ENCODE data around the gene CNTNAP2. TPM values are rescaled to one million over a fixed set of nuclear protein-coding genes. Genes with fewer than 3 reads are reported as not detected.

CNTNAP2 gene
- polyA plus RNA-seq, 2 donors: 0.41 to 0.48 TPM

DNA sequence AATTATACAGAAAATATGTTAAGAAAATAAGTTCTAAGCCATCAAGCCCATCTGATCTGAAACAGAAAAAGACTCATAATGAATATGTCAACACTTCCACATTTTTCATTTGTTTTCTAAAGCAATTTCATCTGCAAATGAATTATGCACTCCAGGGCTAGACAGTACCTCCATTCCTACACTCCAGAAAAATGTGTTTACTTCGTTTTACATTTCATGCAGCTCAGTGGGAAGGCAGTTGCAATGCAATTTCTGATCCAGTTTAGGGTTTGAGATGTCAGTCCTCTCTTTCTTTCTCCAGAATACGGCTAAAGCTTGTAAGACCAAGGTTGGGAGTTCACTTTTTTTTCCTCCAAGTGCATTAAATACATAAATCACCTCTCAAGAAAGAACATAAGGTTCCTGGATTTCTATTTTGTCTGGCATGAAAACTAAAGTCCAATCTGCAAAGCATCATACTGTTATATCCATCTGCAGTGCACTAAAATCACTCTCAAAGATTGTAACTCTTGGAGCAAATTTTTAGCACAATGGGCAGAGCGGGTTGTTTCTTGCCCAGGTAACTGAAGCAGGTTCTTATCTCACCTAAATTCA is 2125.2 kb downstream of the CNTNAP2 start:
- Histone ChIP-seq H3K27ac (ENCODE audit: low read depth in 2 of 2, low read length in 1 of 2) (no peak overlapping the region), H3K9me3 (ENCODE audit: control insufficient read depth in 2 of 2, insufficient read depth in 1 of 2, low read depth in 1 of 2, low read length in 1 of 2) (no peaks in the 10 kb centered on the region), H3K27me3 (ENCODE audit: control insufficient read depth in 1 of 2, insufficient read depth in 2 of 2, low read length in 2 of 2) (no peaks in the 10 kb centered on the region), H3K4me1 (ENCODE audit: control insufficient read depth in 2 of 2, insufficient read depth in 2 of 2, low read length in 1 of 2) (no peaks in the 10 kb centered on the region), H3K4me3 (ENCODE audit: low read depth in 1 of 2, low read length in 2 of 2) (no peak overlapping the region), H3K36me3 (ENCODE audit: control insufficient read depth in 2 of 2, insufficient read depth in 2 of 2, low read length in 1 of 2) (no peaks in the 10 kb centered on the region)
- WGBS, 2 donors: 49 to 63% methylated on average over 3 of the region's 3 CpGs

DNA sequence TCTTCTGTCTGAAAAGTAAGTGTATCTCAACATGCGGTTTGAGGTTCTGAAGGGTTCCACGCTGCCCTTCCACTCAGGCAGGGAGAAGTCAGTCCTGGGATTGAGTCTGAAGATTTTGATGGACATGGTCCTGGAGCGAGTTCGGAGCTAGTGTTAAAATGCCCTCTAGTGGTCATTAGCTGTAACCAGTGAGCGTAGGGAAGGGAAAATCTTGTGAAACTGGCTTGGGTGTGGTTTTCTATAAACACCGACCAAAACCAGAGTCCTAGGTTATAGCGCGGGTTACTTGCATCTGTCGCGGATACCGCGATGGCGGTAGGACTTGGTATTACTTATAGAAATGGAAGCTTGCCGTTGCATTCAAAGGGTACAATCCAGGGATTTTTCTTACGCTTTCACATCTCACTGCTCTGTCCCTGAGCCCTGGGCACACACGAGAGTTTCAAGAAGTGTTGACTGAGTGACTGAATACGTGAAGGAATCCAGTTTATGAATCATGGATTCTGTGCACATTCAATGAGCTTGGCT is 2125.8 kb downstream of the CNTNAP2 start:
- 8% methylated on average over 17 of the region's 17 CpGs for WGBS, 2 donors
- Histone ChIP-seq H3K4me1 (ENCODE audit: control insufficient read depth in 2 of 2, insufficient read depth in 2 of 2, low read length in 1 of 2) (no peaks in the 10 kb centered on the region), H3K27me3 (ENCODE audit: control insufficient read depth in 1 of 2, insufficient read depth in 2 of 2, low read length in 2 of 2) (no peaks in the 10 kb centered on the region), H3K9me3 (ENCODE audit: control insufficient read depth in 2 of 2, insufficient read depth in 1 of 2, low read depth in 1 of 2, low read length in 1 of 2) (no peaks in the 10 kb centered on the region), H3K36me3 (ENCODE audit: control insufficient read depth in 2 of 2, insufficient read depth in 2 of 2, low read length in 1 of 2) (no peaks in the 10 kb centered on the region), H3K4me3 (ENCODE audit: low read depth in 1 of 2, low read length in 2 of 2) (no peak overlapping the region), H3K27ac (ENCODE audit: low read depth in 2 of 2, low read length in 1 of 2) (no peak overlapping the region)

DNA sequence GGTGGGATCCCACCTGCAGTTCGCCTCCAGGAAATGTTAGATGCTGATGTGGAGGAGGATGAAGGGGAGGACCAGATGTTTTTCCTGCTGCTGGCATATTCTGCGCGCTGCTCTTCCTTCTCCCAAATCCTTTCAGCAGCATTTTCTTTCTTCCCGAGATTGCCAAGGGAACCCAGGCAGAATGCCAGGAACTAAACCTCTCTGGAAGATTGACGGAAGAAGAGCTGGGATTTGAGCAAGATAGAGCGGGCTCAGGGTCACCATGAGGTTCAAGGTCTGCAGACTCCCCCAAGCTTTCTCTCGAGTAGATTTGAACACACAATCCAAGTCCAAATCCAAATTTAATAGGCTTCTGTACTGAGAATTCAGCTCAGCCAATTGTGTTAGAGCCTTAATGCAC is 2128.8 kb downstream of the CNTNAP2 start:
- no peak overlapping the region for H3K4me3 ChIP-seq (ENCODE audit: low read depth in 1 of 2, low read length in 2 of 2)
- H3K27ac ChIP-seq (ENCODE audit: low read depth in 2 of 2, low read length in 1 of 2): no peak overlapping the region
- no peaks in the 10 kb centered on the region for H3K9me3 ChIP-seq (ENCODE audit: control insufficient read depth in 2 of 2, insufficient read depth in 1 of 2, low read depth in 1 of 2, low read length in 1 of 2)
- no peaks in the 10 kb centered on the region for H3K27me3 ChIP-seq (ENCODE audit: control insufficient read depth in 1 of 2, insufficient read depth in 2 of 2, low read length in 2 of 2)
- H3K4me1 ChIP-seq (ENCODE audit: control insufficient read depth in 2 of 2, insufficient read depth in 2 of 2, low read length in 1 of 2): no peaks in the 10 kb centered on the region
- WGBS, 2 donors: 50 to 54% methylated on average over 7 of the region's 7 CpGs
- H3K36me3 ChIP-seq (ENCODE audit: control insufficient read depth in 2 of 2, insufficient read depth in 2 of 2, low read length in 1 of 2): no peaks in the 10 kb centered on the region

- 85 to 91% methylated on average over 7 of the region's 7 CpGs for WGBS, 2 donors
- H3K36me3 ChIP-seq (ENCODE audit: control insufficient read depth in 2 of 2, insufficient read depth in 2 of 2, low read length in 1 of 2): no peaks in the 10 kb centered on the region
- H3K27ac ChIP-seq (ENCODE audit: low read depth in 2 of 2, low read length in 1 of 2): no peak overlapping the region
- no peaks in the 10 kb centered on the region for H3K27me3 ChIP-seq (ENCODE audit: control insufficient read depth in 1 of 2, insufficient read depth in 2 of 2, low read length in 2 of 2)
- H3K4me3 ChIP-seq (ENCODE audit: low read depth in 1 of 2, low read length in 2 of 2): no peak overlapping the region
- peaks cover 0 to 6% of the 10 kb centered on the region in 2 donors for H3K9me3 ChIP-seq (ENCODE audit: control insufficient read depth in 2 of 2, insufficient read depth in 1 of 2, low read depth in 1 of 2, low read length in 1 of 2)
- no peaks in the 10 kb centered on the region for H3K4me1 ChIP-seq (ENCODE audit: control insufficient read depth in 2 of 2, insufficient read depth in 2 of 2, low read length in 1 of 2)
Measured at GRCh38 chr7:148253629-148254028, 2137.0 kb downstream of the CNTNAP2 start.

- 27 to 29% methylated on average over 3 of the region's 3 CpGs for WGBS, 2 donors
- H3K9me3 ChIP-seq (ENCODE audit: control insufficient read depth in 2 of 2, insufficient read depth in 1 of 2, low read depth in 1 of 2, low read length in 1 of 2): peaks cover 0 to 6% of the 10 kb centered on the region in 2 donors
- H3K36me3 ChIP-seq (ENCODE audit: control insufficient read depth in 2 of 2, insufficient read depth in 2 of 2, low read length in 1 of 2): no peaks in the 10 kb centered on the region
Measured at GRCh38 chr7:148255333-148255732, 2138.7 kb downstream of the CNTNAP2 start.

DNA sequence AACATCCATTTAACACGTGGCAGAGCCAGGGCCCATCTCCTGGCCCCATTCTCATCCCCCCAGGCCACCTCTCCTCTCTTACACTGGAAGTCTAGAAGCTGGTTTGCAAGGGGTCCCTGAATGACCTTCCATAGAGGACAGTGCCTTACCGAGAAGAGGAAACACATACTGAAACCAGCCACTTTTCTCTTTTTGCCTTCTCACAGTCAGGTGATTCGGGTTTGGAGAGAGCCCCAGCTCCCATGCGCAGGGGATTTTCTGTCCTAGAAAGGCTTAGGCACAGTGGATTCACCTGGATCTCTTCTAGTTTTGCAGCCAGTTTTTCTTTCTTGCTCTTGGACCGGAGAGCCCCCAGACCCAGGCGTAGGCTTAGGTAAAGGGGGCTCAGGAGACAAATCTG is 2139.8 kb downstream of the CNTNAP2 start:
- Histone ChIP-seq H3K27me3 (ENCODE audit: control insufficient read depth in 1 of 2, insufficient read depth in 2 of 2, low read length in 2 of 2) (no peaks in the 10 kb centered on the region), H3K4me1 (ENCODE audit: control insufficient read depth in 2 of 2, insufficient read depth in 2 of 2, low read length in 1 of 2) (no peaks in the 10 kb centered on the region), H3K4me3 (ENCODE audit: low read depth in 1 of 2, low read length in 2 of 2) (no peak overlapping the region), H3K36me3 (ENCODE audit: control insufficient read depth in 2 of 2, insufficient read depth in 2 of 2, low read length in 1 of 2) (no peaks in the 10 kb centered on the region), H3K9me3 (ENCODE audit: control insufficient read depth in 2 of 2, insufficient read depth in 1 of 2, low read depth in 1 of 2, low read length in 1 of 2) (peaks cover 0 to 3% of the 10 kb centered on the region in 2 donors), H3K27ac (ENCODE audit: low read depth in 2 of 2, low read length in 1 of 2) (no peak overlapping the region)
- WGBS, 2 donors: 75 to 79% methylated on average over 6 of the region's 6 CpGs

More at GRCh38 chr7:148255333-148255732, 2138.7 kb downstream of the CNTNAP2 start:
- H3K27ac ChIP-seq (ENCODE audit: low read depth in 2 of 2, low read length in 1 of 2): no peak overlapping the region
- no peak overlapping the region for H3K4me3 ChIP-seq (ENCODE audit: low read depth in 1 of 2, low read length in 2 of 2)
- H3K4me1 ChIP-seq (ENCODE audit: control insufficient read depth in 2 of 2, insufficient read depth in 2 of 2, low read length in 1 of 2): no peaks in the 10 kb centered on the region
- no peaks in the 10 kb centered on the region for H3K27me3 ChIP-seq (ENCODE audit: control insufficient read depth in 1 of 2, insufficient read depth in 2 of 2, low read length in 2 of 2)

- peak overlapping the region in 1 of 2 donors; percentile 17 for H3K27ac ChIP-seq (ENCODE audit: low read depth in 2 of 2, low read length in 1 of 2)
- H3K27me3 ChIP-seq (ENCODE audit: control insufficient read depth in 1 of 2, insufficient read depth in 2 of 2, low read length in 2 of 2): no peaks in the 10 kb centered on the region
- H3K4me3 ChIP-seq (ENCODE audit: low read depth in 1 of 2, low read length in 2 of 2): no peak overlapping the region
- H3K9me3 ChIP-seq (ENCODE audit: control insufficient read depth in 2 of 2, insufficient read depth in 1 of 2, low read depth in 1 of 2, low read length in 1 of 2): no peaks in the 10 kb centered on the region
- no peaks in the 10 kb centered on the region for H3K4me1 ChIP-seq (ENCODE audit: control insufficient read depth in 2 of 2, insufficient read depth in 2 of 2, low read length in 1 of 2)
- 65 to 72% methylated on average over 5 of the region's 5 CpGs for WGBS, 2 donors
- H3K36me3 ChIP-seq (ENCODE audit: control insufficient read depth in 2 of 2, insufficient read depth in 2 of 2, low read length in 1 of 2): no peaks in the 10 kb centered on the region
Measured at GRCh38 chr7:148260599-148260998, 2144.0 kb downstream of the CNTNAP2 start.

DNA sequence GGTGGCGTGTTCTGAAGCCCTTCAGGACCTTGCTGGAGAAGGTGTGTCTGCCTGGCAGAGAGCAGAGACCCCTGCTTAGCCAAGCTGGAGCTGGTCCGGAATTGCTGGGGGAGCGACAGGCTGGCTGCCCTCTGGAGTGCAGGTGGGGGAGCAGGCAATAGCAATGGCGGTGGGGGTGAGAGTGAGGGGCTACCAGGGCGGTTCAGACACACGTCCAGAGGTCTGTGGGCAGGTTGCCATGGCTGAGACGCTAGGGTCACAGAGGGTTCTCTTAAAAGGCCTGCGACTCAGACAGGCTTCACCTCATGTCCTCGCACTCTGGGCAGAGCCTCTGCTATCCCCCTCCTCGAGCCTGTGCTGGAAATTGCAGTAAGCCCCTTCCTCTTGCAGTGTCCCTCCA is 2144.9 kb downstream of the CNTNAP2 start:
- Histone ChIP-seq H3K36me3 (ENCODE audit: control insufficient read depth in 2 of 2, insufficient read depth in 2 of 2, low read length in 1 of 2) (no peaks in the 10 kb centered on the region), H3K9me3 (ENCODE audit: control insufficient read depth in 2 of 2, insufficient read depth in 1 of 2, low read depth in 1 of 2, low read length in 1 of 2) (no peaks in the 10 kb centered on the region), H3K4me1 (ENCODE audit: control insufficient read depth in 2 of 2, insufficient read depth in 2 of 2, low read length in 1 of 2) (no peaks in the 10 kb centered on the region), H3K27ac (ENCODE audit: low read depth in 2 of 2, low read length in 1 of 2) (no peak overlapping the region), H3K27me3 (ENCODE audit: control insufficient read depth in 1 of 2, insufficient read depth in 2 of 2, low read length in 2 of 2) (no peaks in the 10 kb centered on the region), H3K4me3 (ENCODE audit: low read depth in 1 of 2, low read length in 2 of 2) (no peak overlapping the region)
- WGBS, 2 donors: 86 to 88% methylated on average over 10 of the region's 10 CpGs

DNA sequence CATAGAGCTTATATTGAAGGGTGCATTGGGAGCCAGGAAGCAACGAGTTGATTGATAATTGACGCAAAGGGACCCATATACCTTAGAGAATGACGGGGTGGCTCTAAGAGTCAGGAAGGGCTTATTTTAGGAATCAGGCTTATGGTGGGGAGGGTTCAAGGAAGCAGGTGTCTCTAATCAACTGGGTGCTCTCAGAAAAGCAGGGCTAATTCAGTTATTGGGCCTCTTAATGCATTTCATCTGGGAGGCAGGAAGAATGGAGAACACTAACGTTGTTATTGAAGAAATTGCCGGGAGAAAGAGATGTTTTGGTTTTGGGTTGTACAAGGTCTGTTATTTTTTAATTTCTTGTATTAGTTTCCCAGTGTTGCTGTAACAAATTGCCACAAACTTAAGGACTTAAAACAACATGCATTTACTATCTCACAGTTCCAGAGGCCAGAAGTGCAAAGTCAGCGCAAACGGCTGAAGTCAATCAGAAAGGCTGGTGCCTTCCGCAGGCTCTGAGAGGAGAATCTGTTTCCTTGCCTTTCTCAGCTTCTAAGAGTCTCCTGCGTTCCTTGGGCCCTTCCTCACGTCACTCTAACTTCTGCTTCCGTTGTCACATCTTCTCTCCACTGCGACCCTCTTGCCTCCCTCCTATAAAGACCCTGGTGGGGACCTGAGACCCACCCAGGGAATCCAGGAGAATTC is 2145.5 kb downstream of the CNTNAP2 start:
- H3K36me3 ChIP-seq (ENCODE audit: control insufficient read depth in 2 of 2, insufficient read depth in 2 of 2, low read length in 1 of 2): no peaks in the 10 kb centered on the region
- no peak overlapping the region for H3K27ac ChIP-seq (ENCODE audit: low read depth in 2 of 2, low read length in 1 of 2)
- WGBS, 2 donors: 53 to 55% methylated on average over 12 of the region's 12 CpGs
- no peaks in the 10 kb centered on the region for H3K4me1 ChIP-seq (ENCODE audit: control insufficient read depth in 2 of 2, insufficient read depth in 2 of 2, low read length in 1 of 2)
- H3K27me3 ChIP-seq (ENCODE audit: control insufficient read depth in 1 of 2, insufficient read depth in 2 of 2, low read length in 2 of 2): no peaks in the 10 kb centered on the region
- H3K4me3 ChIP-seq (ENCODE audit: low read depth in 1 of 2, low read length in 2 of 2): no peak overlapping the region
- H3K9me3 ChIP-seq (ENCODE audit: control insufficient read depth in 2 of 2, insufficient read depth in 1 of 2, low read depth in 1 of 2, low read length in 1 of 2): no peaks in the 10 kb centered on the region
